T-cell (primary cell): ENCODE data around the gene LRRC10B. TPM values are rescaled to one million over a fixed set of nuclear protein-coding genes. Genes with fewer than 3 reads are reported as not detected.

Source experiments
- ATAC-seq, 4 experiments: fragments of 200-7000 bp in 3 of 4; fragments of 150-1000 bp in 1 of 4; cut with Tn5 transposase; replicated peaks in 1 of 4; 1 replicate in 3 of 4; 2 replicates in 1 of 4; pipeline ENCODE4 v1.10.0; 2021; ENCODE audit warnings: moderate library complexity in 3 of 4, mild to moderate bottlenecking in 2 of 4, moderate number of reproducible peaks in 1 of 4
- CTCF ChIA-PET, 2 donors: fragments of 300-600 bp; sonication (Branson Sonifier 250); formaldehyde crosslinking; loops; one replicate each; lab custom pipeline; 2022; ENCODE audit warnings: antibody characterized with exemption in 2 of 2; lab: Charles Lee
- POLR2A ChIA-PET, 2 donors: fragments of 300-600 bp; sonication (Branson Sonifier 250); formaldehyde crosslinking; loops; one replicate each; lab custom pipeline; 2022; ENCODE audit warnings: antibody characterized with exemption in 2 of 2; lab: Charles Lee
- DNase-seq, 35 experiments: peaks; one replicate each; pipeline versions ENCODE4 v3.0.0 to v3.0.0-alpha.2; 2013 to 2023
- H3K27ac ChIP-seq: one replicate; pipeline ENCODE4 v1.5.1; 2013; ENCODE audit warnings: low read length
- H3K27me3 ChIP-seq, 2 experiments: replicated peaks in 1 of 2; 1 replicate in 1 of 2; 2 replicates in 1 of 2; pipeline versions ENCODE4 v1.6.1 to v1.7.0; 2013; ENCODE audit warnings: low read length in 1 of 2, mixed read lengths in 1 of 2; ENCODE audit not compliant: control insufficient read depth in 2 of 2, insufficient read depth in 2 of 2; ENCODE audit errors: extremely low read depth in 1 of 2
- H3K36me3 ChIP-seq, 2 donors: 1 replicate in 1 of 2; 2 replicates in 1 of 2; pipeline versions ENCODE4 v1.6.1 to v1.7.0; 2013; ENCODE audit warnings: low read length in 1 of 2; ENCODE audit not compliant: control insufficient read depth in 2 of 2, insufficient read depth in 1 of 2; ENCODE audit errors: extremely low read depth in 1 of 2
- H3K4me1 ChIP-seq, 2 experiments: 1 replicate in 1 of 2; 2 replicates in 1 of 2; pipeline versions ENCODE4 v1.6.1 to v1.7.0; 2013; ENCODE audit warnings: low read length in 2 of 2, mixed read lengths in 1 of 2; ENCODE audit not compliant: insufficient read depth in 2 of 2, control insufficient read depth in 1 of 2; ENCODE audit errors: extremely low read depth in 1 of 2
- H3K4me3 ChIP-seq, 2 donors: 1 replicate in 1 of 2; 2 replicates in 1 of 2; pipeline versions ENCODE4 v1.5.1 to v1.7.0; 2013; ENCODE audit warnings: mild to moderate bottlenecking in 2 of 2, low read length in 1 of 2, moderate library complexity in 1 of 2; ENCODE audit not compliant: control insufficient read depth in 1 of 2; ENCODE audit errors: extremely low read depth in 1 of 2
- H3K9me3 ChIP-seq: 2 replicates; pipeline ENCODE4 v1.7.0; 2013
- H3K27ac Mint-ChIP-seq, 2 donors: one replicate each; pipeline ENCODE4 v1.8.0; 2020 to 2021; ENCODE audit warnings: mild to moderate bottlenecking in 2 of 2, mixed read lengths in 2 of 2
- H3K27me3 Mint-ChIP-seq, 2 donors: one replicate each; pipeline ENCODE4 v1.8.0; 2021 to 2022; ENCODE audit warnings: mixed read lengths in 2 of 2
- H3K36me3 Mint-ChIP-seq: one replicate; pipeline ENCODE4 v1.8.0; 2021; ENCODE audit warnings: mixed read lengths
- H3K4me1 Mint-ChIP-seq, 3 donors: one replicate each; pipeline ENCODE4 v1.8.0; 2020 to 2022; ENCODE audit warnings: mixed read lengths in 3 of 3, mild to moderate bottlenecking in 1 of 3
- H3K4me3 Mint-ChIP-seq, 3 donors: one replicate each; pipeline ENCODE4 v1.8.0; 2020 to 2022; ENCODE audit warnings: mild to moderate bottlenecking in 3 of 3, mixed read lengths in 3 of 3, moderate library complexity in 3 of 3
- H3K9me3 Mint-ChIP-seq, 3 donors: one replicate each; pipeline ENCODE4 v1.8.0; 2020 to 2022; ENCODE audit warnings: mixed read lengths in 3 of 3
- WGBS: methylation state at CpG from one replicate; pipeline ENCODE4 v1.1.5; 2013; ENCODE audit warnings: missing lambda C conversion rate; ENCODE audit not compliant: insufficient coverage; 5-methylcytosine and 5-hydroxymethylcytosine counted together
- total RNA-seq, 35 experiments: library from RNA in 6 of 35; stranded (reverse) in 6 of 35; fragments of 120-200 nt in 1 of 35; gene quantifications; one replicate each; pipeline versions ENCODE4 v1.2.1 to v1.2.4 and lab custom pipeline; 2013 to 2026

The LRRC10B gene
- total RNA-seq, 5 donors from 2014 or later (not counting 1 experiment from before 2014, with no cell fraction given), result 0.21 TPM; not detected in 4

- H3K27ac Mint-ChIP-seq, result no peak overlapping the region
- peak overlapping the region in 1 of 3 donors; percentile 74 for H3K4me3 Mint-ChIP-seq
- CTCF ChIA-PET, result interaction anchor here (0.8 to 1.7 kb wide), 7 partner anchors 11 to 180 kb away, joined by 3 to 9 read pairs (median 4); no protein-coding TSS in a partner anchor
- POLR2A ChIA-PET, result no interaction called here
- Histone ChIP-seq H3K36me3 (no peaks in the 10 kb centered on the region), H3K4me3 (peak overlapping the region; percentile 8 to 12), H3K9me3 (no peaks in the 10 kb centered on the region), H3K4me1 (peaks cover 0 to 14% of the 10 kb centered on the region in 2 experiments), H3K27ac (no peak overlapping the region), H3K27me3 (peaks cover 0 to 69% of the 10 kb centered on the region in 2 experiments)
- no peaks in the 10 kb centered on the region for H3K36me3 Mint-ChIP-seq
- DNase-seq (no peak), ATAC-seq (peak in 3 of 4 experiments; percentile 20 to 44 (median 24))
- no peaks in the 10 kb centered on the region for H3K9me3 Mint-ChIP-seq
- peaks cover 7 to 13% (median 9%) of the 10 kb centered on the region in 3 donors for H3K4me1 Mint-ChIP-seq
- peaks cover 38 to 39% of the 10 kb centered on the region in 2 donors for H3K27me3 Mint-ChIP-seq
- WGBS, result 39% methylated on average over 5 of the region's 22 CpGs
These were observed 7.6 kb downstream of the LRRC10B start for GRCh38 chr11:61516191-61516590.

DNA sequence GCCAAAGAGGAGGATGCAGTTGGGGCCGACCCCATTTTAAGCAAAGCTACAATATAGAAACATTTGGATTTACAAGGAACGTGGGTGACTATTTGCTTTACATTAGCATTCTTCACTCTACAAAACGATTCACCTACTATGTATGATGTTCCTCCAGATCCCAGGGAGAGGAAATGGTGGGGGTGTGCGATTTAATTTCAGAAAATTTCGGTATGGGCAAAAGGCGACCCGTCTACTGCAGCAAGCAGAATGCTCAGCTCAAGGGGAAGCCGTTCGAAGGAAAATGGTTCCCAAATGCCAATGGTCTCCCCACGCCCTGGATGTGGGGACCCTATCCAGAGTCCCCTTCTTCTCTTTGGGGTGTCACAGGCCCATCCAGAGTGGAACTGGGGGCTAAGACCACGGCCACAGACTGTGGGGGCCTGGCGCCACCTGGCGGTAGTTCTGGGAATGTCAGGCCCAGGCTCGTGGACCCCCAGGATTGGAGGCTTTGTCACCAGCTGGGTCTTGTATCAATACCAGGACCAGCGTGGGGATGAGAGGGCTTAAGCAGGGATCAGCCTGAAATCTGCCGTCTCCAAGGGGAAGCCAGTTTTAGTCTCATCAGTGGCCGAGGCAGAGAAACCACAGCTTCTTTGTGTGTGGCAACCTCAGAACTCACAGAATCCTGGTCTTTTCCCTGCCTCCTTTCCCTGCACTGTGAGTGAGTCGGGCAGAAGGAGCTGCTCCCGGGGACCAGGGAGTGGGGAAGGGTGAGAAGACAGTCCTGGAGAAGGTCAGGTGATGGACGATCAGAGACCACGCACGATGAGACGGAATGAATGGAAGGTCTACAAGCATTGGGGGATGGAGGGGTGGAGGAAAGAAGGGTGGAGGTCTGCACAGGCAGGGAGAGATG is 8.4 kb downstream of the LRRC10B start:
- Histone ChIP-seq H3K4me3 (peak overlapping the region; percentile 12 to 28), H3K36me3 (no peaks in the 10 kb centered on the region), H3K27me3 (peaks cover 0 to 64% of the 10 kb centered on the region in 2 experiments), H3K4me1 (peaks cover 0 to 14% of the 10 kb centered on the region in 2 experiments), H3K9me3 (no peaks in the 10 kb centered on the region), H3K27ac (no peak overlapping the region)
- H3K9me3 Mint-ChIP-seq, result no peaks in the 10 kb centered on the region
- ATAC-seq, result peak; percentile 50 to 78 (median 72)
- H3K27me3 Mint-ChIP-seq, result peaks cover 32 to 36% of the 10 kb centered on the region in 2 donors
- POLR2A ChIA-PET, result no interaction called here
- WGBS, result 22% methylated on average over 16 of the region's 23 CpGs
- H3K4me3 Mint-ChIP-seq, result peak overlapping the region in 2 of 3 donors; percentile 39 to 74
- peaks cover 6 to 13% (median 9%) of the 10 kb centered on the region in 3 donors for H3K4me1 Mint-ChIP-seq
- CTCF ChIA-PET, result interaction anchor here (0.5 to 1.7 kb wide), 13 partner anchors 9 to 821 kb away, joined by 3 to 9 read pairs (median 4); no protein-coding TSS in a partner anchor
- peak overlapping the region in 1 of 2 donors; percentile 31 for H3K27ac Mint-ChIP-seq
- peak in 32 of 35 experiments; percentile 11 to 72 (median 42) for DNase-seq
- H3K36me3 Mint-ChIP-seq, result no peaks in the 10 kb centered on the region

- 62% methylated on average over 6 of the region's 23 CpGs for WGBS
- peaks cover 6 to 13% (median 9%) of the 10 kb centered on the region in 3 donors for H3K4me1 Mint-ChIP-seq
- Histone ChIP-seq H3K27ac (no peak overlapping the region), H3K9me3 (no peaks in the 10 kb centered on the region), H3K27me3 (peaks cover 0 to 52% of the 10 kb centered on the region in 2 experiments), H3K4me3 (no peak overlapping the region), H3K4me1 (peaks cover 0 to 14% of the 10 kb centered on the region in 2 experiments), H3K36me3 (no peaks in the 10 kb centered on the region)
- ATAC-seq (no peak), DNase-seq (no peak)
- peak overlapping the region in 1 of 3 donors; percentile 74 for H3K4me3 Mint-ChIP-seq
- H3K27ac Mint-ChIP-seq, result no peak overlapping the region
- H3K27me3 Mint-ChIP-seq, result peaks cover 28 to 31% of the 10 kb centered on the region in 2 donors
- H3K36me3 Mint-ChIP-seq, result no peaks in the 10 kb centered on the region
- POLR2A ChIA-PET, result no interaction called here
- H3K9me3 Mint-ChIP-seq, result no peaks in the 10 kb centered on the region
- CTCF ChIA-PET, result interaction anchor here (0.5 to 1.7 kb wide), 3 partner anchors 29 to 182 kb away, joined by 3 to 4 read pairs (median 3); no protein-coding TSS in a partner anchor
These were observed 9.7 kb downstream of the LRRC10B start for GRCh38 chr11:61518032-61518795.

- H3K36me3 Mint-ChIP-seq, result no peaks in the 10 kb centered on the region
- ChIA-PET POLR2A (no interaction called here), CTCF (no interaction called here)
- Histone ChIP-seq H3K9me3 (no peaks in the 10 kb centered on the region), H3K36me3 (no peaks in the 10 kb centered on the region), H3K27ac (no peak overlapping the region), H3K27me3 (peaks cover 0 to 48% of the 10 kb centered on the region in 2 experiments), H3K4me1 (no peaks in the 10 kb centered on the region), H3K4me3 (no peak overlapping the region)
- no peak overlapping the region for H3K4me3 Mint-ChIP-seq
- DNase-seq (no peak), ATAC-seq (no peak)
- no peaks in the 10 kb centered on the region for H3K4me1 Mint-ChIP-seq
- peaks cover 20 to 45% of the 10 kb centered on the region in 2 donors for H3K27me3 Mint-ChIP-seq
- no peaks in the 10 kb centered on the region for H3K9me3 Mint-ChIP-seq
- WGBS, result 89% methylated on average over 7 of the region's 15 CpGs
- no peak overlapping the region for H3K27ac Mint-ChIP-seq
These were observed 14.3 kb downstream of the LRRC10B start for GRCh38 chr11:61522881-61523280.

DNA sequence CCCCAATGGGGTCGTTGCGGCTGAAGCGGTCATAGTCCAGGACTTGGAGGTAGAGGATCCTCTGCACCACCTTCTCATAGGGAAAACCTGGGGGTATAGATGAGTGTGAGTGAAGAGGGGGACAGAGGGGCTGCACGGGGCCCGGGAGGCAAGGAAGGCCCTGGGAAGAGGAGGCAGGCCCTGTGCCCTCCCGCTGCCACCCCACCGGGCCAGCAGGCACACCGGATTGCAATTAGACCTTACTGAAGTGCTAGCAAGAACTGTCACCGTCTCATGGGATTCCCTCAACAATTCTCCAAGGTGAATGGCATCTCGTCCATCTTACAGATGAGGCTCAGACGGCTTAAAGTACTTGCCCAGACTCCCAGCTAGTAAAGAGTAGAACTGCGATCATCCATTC is 15.9 kb downstream of the LRRC10B start:
- H3K4me3 ChIP-seq, result no peak overlapping the region
- Mint-ChIP-seq H3K9me3 (no peaks in the 10 kb centered on the region), H3K27ac (no peak overlapping the region), H3K27me3 (peaks cover 14 to 41% of the 10 kb centered on the region in 2 donors), H3K4me1 (no peaks in the 10 kb centered on the region), H3K36me3 (no peaks in the 10 kb centered on the region), H3K4me3 (no peak overlapping the region)
- ChIA-PET CTCF (no interaction called here), POLR2A (no interaction called here)
- WGBS, result 83% methylated on average over 8 of the region's 12 CpGs
- H3K27ac ChIP-seq, result no peak overlapping the region
- peaks cover 0 to 52% of the 10 kb centered on the region in 2 experiments for H3K27me3 ChIP-seq
- ATAC-seq (no peak), DNase-seq (no peak)
- no peaks in the 10 kb centered on the region for H3K4me1 ChIP-seq
- no peaks in the 10 kb centered on the region for H3K9me3 ChIP-seq
- no peaks in the 10 kb centered on the region for H3K36me3 ChIP-seq
